PC-9 (cell line): ENCODE data around the gene CTNNA3. TPM values are rescaled to one million over a fixed set of nuclear protein-coding genes. Genes with fewer than 3 reads are reported as not detected.

ENCODE experiments used
- BruUV-seq: library from RNA; stranded (reverse); fragments of 400-500 nt; replicated peaks from 2 replicates; lab custom pipeline; 2021; lab: Mats Ljungman, UMichigan
- CTCF ChIA-PET: fragments of 300-600 bp; sonication (Branson Sonifier 250); formaldehyde crosslinking; loops from one replicate; lab custom pipeline; 2022; ENCODE audit warnings: antibody characterized with exemption; lab: Charles Lee
- POLR2A ChIA-PET: fragments of 300-600 bp; sonication (Branson Sonifier 250); formaldehyde crosslinking; loops from one replicate; lab custom pipeline; 2022; ENCODE audit warnings: antibody characterized with exemption; ENCODE audit not compliant: unreplicated experiment; lab: Charles Lee
- DNase-seq, 2 experiments: peaks; one replicate each; pipeline versions ENCODE4 v3.0.0 to v3.0.0-alpha.2; 2015 to 2022; ENCODE audit warnings: mixed read lengths in 1 of 2
- H2AFZ ChIP-seq: fragments of 200-600 bp; sonication (generic); 2 replicates; pipeline ENCODE4 v1.8.1; 2017; ENCODE audit warnings: antibody characterized with exemption
- H3F3A ChIP-seq: fragments of 200-600 bp; sonication (generic); 2 replicates; pipeline ENCODE4 v1.8.1; 2017; ENCODE audit warnings: antibody characterized with exemption, mild to moderate bottlenecking, low read depth; ENCODE audit not compliant: insufficient read depth
- H3K27ac ChIP-seq: fragments of 200-600 bp; sonication (generic); 2 replicates; pipeline ENCODE4 v1.6.1; 2016; ENCODE audit warnings: mixed run types
- H3K27me3 ChIP-seq: fragments of 200-600 bp; sonication (generic); 2 replicates; pipeline ENCODE4 v1.6.1; 2016; ENCODE audit warnings: low read depth, mixed run types; ENCODE audit not compliant: insufficient read depth
- H3K36me3 ChIP-seq: fragments of 200-600 bp; sonication (generic); 2 replicates; pipeline ENCODE4 v1.6.1; 2016; ENCODE audit warnings: low read depth, mixed run types
- H3K4me1 ChIP-seq: fragments of 200-600 bp; sonication (generic); replicated peaks from 2 replicates; pipeline ENCODE4 v1.6.1; 2016; ENCODE audit warnings: mixed run types; ENCODE audit not compliant: insufficient read depth
- H3K4me2 ChIP-seq: fragments of 200-600 bp; sonication (generic); 2 replicates; pipeline ENCODE4 v1.6.1; 2017; ENCODE audit warnings: mixed run types
- H3K4me3 ChIP-seq: fragments of 200-600 bp; sonication (generic); 2 replicates; pipeline ENCODE4 v1.6.1; 2016; ENCODE audit warnings: mixed run types
- H3K79me2 ChIP-seq: fragments of 200-600 bp; sonication (generic); 2 replicates; pipeline ENCODE4 v1.6.1; 2017; ENCODE audit warnings: low read depth, mixed run types
- H3K9me2 ChIP-seq: fragments of 200-600 bp; sonication (generic); 2 replicates; pipeline ENCODE4 v1.8.1; 2017; ENCODE audit warnings: mild to moderate bottlenecking; ENCODE audit not compliant: insufficient read depth
- H3K9me3 ChIP-seq: fragments of 200-600 bp; sonication (generic); 2 replicates; pipeline ENCODE4 v1.8.1; 2016; ENCODE audit warnings: low read depth; ENCODE audit not compliant: insufficient read depth
- H4K20me1 ChIP-seq: fragments of 200-600 bp; sonication (generic); 2 replicates; pipeline ENCODE4 v1.8.1; 2017; ENCODE audit not compliant: insufficient read depth
- CTCF ChIP-seq: fragments of 200-600 bp; sonication (generic); conservative IDR thresholded peaks from 2 replicates; pipeline ENCODE4 v1.6.1; 2017; ENCODE audit warnings: mixed run types, antibody characterized with exemption, mild to moderate bottlenecking, moderate library complexity
- EZH2 ChIP-seq: fragments of 200-600 bp; sonication (generic); IDR thresholded peaks from 2 replicates; pipeline ENCODE4 v1.8.0; 2017; ENCODE audit warnings: antibody characterized with exemption, low read depth
- intact Hi-C: fragments of 100-400 bp; cut with micrococcal nuclease; formaldehyde crosslinking; loops from one replicate; pipeline ENCODE4 v1.10.0; 2022; ENCODE audit not compliant: unreplicated experiment
- total RNA-seq: library from RNA; stranded (reverse); gene quantifications from 2 replicates; pipeline ENCODE4 v1.2.3, GENCODE V29; 2021

The CTNNA3 gene
- total RNA-seq, 1 experiment from 2014 or later = not detected

GRCh38 chr10:66467042-66467441, 1229.0 kb downstream of the CTNNA3 start:
- Histone ChIP-seq H3F3A (no peaks in the 10 kb centered on the region), H3K9me3 (no peaks in the 10 kb centered on the region), H2AFZ (no peak overlapping the region), H3K4me3 (no peak overlapping the region), H3K27ac (no peak overlapping the region), H3K27me3 (no peaks in the 10 kb centered on the region), H3K9me2 (0 out of 2 replicates have a peak, but pooled peaks cover 3% of the 10 kb centered on the region), H3K79me2 (no peaks in the 10 kb centered on the region), H3K4me2 (no peak overlapping the region), H4K20me1 (no peaks in the 10 kb centered on the region), H3K4me1 (no peaks in the 10 kb centered on the region), H3K36me3 (no peaks in the 10 kb centered on the region)
- TF ChIP-seq EZH2 (no peak), CTCF (no peak)
- POLR2A ChIA-PET = no interaction called here
- no peak for DNase-seq
- CTCF ChIA-PET = no interaction called here
- intact Hi-C loops = no loop called here
- no TSS peak for BruUV-seq

GRCh38 chr10:66466622-66467021, 1229.4 kb downstream of the CTNNA3 start:
- no peak overlapping the region for H2AFZ ChIP-seq
- H3F3A ChIP-seq = no peaks in the 10 kb centered on the region
- intact Hi-C loops = no loop called here
- no peak for DNase-seq
- no peak overlapping the region for H3K4me3 ChIP-seq
- no peaks in the 10 kb centered on the region for H3K9me3 ChIP-seq
- no peaks in the 10 kb centered on the region for H3K27me3 ChIP-seq
- H3K36me3 ChIP-seq = no peaks in the 10 kb centered on the region
- no peaks in the 10 kb centered on the region for H4K20me1 ChIP-seq
- H3K9me2 ChIP-seq = 0 out of 2 replicates have a peak, but pooled peaks cover 3% of the 10 kb centered on the region
- POLR2A ChIA-PET = no interaction called here
- H3K79me2 ChIP-seq = no peaks in the 10 kb centered on the region
- H3K27ac ChIP-seq = no peak overlapping the region
- no peak overlapping the region for H3K4me2 ChIP-seq
- no peaks in the 10 kb centered on the region for H3K4me1 ChIP-seq
- CTCF ChIA-PET = no interaction called here
- BruUV-seq = no TSS peak
- TF ChIP-seq CTCF (no peak), EZH2 (no peak)

GRCh38 chr10:66463611-66464010, 1232.4 kb downstream of the CTNNA3 start:
- intact Hi-C loops = no loop called here
- H3K4me3 ChIP-seq = no peak overlapping the region
- H3K9me2 ChIP-seq = 0 out of 2 replicates have a peak, but pooled peaks cover 3% of the 10 kb centered on the region
- H3K9me3 ChIP-seq = no peaks in the 10 kb centered on the region
- H4K20me1 ChIP-seq = no peaks in the 10 kb centered on the region
- TF ChIP-seq CTCF (no peak), EZH2 (no peak)
- no peaks in the 10 kb centered on the region for H3K4me1 ChIP-seq
- no peaks in the 10 kb centered on the region for H3K79me2 ChIP-seq
- no peaks in the 10 kb centered on the region for H3K36me3 ChIP-seq
- no TSS peak for BruUV-seq
- ChIA-PET CTCF (no interaction called here), POLR2A (no interaction called here)
- H3K27me3 ChIP-seq = no peaks in the 10 kb centered on the region
- no peak overlapping the region for H2AFZ ChIP-seq
- DNase-seq = no peak
- no peak overlapping the region for H3K4me2 ChIP-seq
- H3K27ac ChIP-seq = no peak overlapping the region
- H3F3A ChIP-seq = no peaks in the 10 kb centered on the region
